Psoas muscle (tissue), 8 donors: ENCODE results near the gene MLLT10. TPM values are rescaled to one million over a fixed set of nuclear protein-coding genes. Genes with fewer than 3 reads are reported as not detected.
"Not testable (repeated sequence)": the region's sequence is repeated elsewhere in the genome, so short reads cannot be mapped to it uniquely, and the experiment has no call there.

ENCODE experiments used
- ATAC-seq, 4 donors: fragments of 200-7000 bp; cut with Tn5 transposase; one replicate each; pipeline ENCODE4 v1.9.1; 2020; ENCODE audit warnings: moderate library complexity in 3 of 4, mild to moderate bottlenecking in 2 of 4
- DNase-seq, 2 donors: peaks; one replicate each; pipeline ENCODE4 v3.0.0-alpha.2; 2020
- H3K27ac ChIP-seq: fragments of 200-600 bp; one replicate; pipeline ENCODE4 v1.8.0; 2022
- H3K27me3 ChIP-seq, 3 donors: fragments of 200-600 bp in 1 of 3; one replicate each; pipeline versions ENCODE4 v1.6.1 to v1.8.0; 2013 to 2022; ENCODE audit warnings: low read length in 2 of 3, mild to moderate bottlenecking in 2 of 3, moderate library complexity in 1 of 3; ENCODE audit not compliant: insufficient read depth in 3 of 3
- H3K36me3 ChIP-seq, 2 donors: fragments of 200-600 bp in 1 of 2; one replicate each; pipeline versions ENCODE4 v1.6.1 to v1.8.0; 2013 to 2022; ENCODE audit warnings: low read depth in 1 of 2, mild to moderate bottlenecking in 1 of 2, moderate library complexity in 1 of 2; ENCODE audit not compliant: insufficient read depth in 1 of 2
- H3K4me1 ChIP-seq: fragments of 200-600 bp; one replicate; pipeline ENCODE4 v1.8.0; 2022
- H3K4me3 ChIP-seq: fragments of 200-600 bp; one replicate; pipeline ENCODE4 v1.8.0; 2022; ENCODE audit warnings: mild to moderate bottlenecking
- H3K9me3 ChIP-seq: fragments of 200-600 bp; one replicate; pipeline ENCODE4 v1.8.0; 2022
- WGBS, 3 donors: extraction: QIAGEN DNeasy Blood & Tissue Kit; methylation state at CpG; one replicate each; pipeline versions ENCODE4 v1.1.6 to v1.1.7; 2013; 5-methylcytosine and 5-hydroxymethylcytosine counted together
- intact Hi-C, 2 donors: fragments of 100-400 bp; cut with DNase I; formaldehyde crosslinking; loops; one replicate each; pipeline versions ENCODE4 v1.11.0 to v1.14.2; 2022
- polyA plus RNA-seq, 3 donors: library from polyadenylated mRNA; stranded (reverse); fragments of 200-250 nt; gene quantifications; one replicate each; pipeline ENCODE4 v1.2.3, GENCODE V29; 2013
- total RNA-seq, 4 donors: library from RNA; stranded (reverse); fragmentation: NEBNext Ultra II Directional in 2 of 4; extraction: Animal tissue kit (Norgen Biotek cat#: 25700) in 2 of 4; gene quantifications; one replicate each; pipeline versions ENCODE4 v1.2.1 to v1.2.4, GENCODE V29; 2021 to 2023
- TF ChIP-seq, protein P1 (sequence below): fragments of 200-600 bp; IDR thresholded peaks from one replicate; pipeline ENCODE4 v1.8.0; 2022; ENCODE audit warnings: antibody characterized with exemption
- donor health status: healthy with polysubstance abuse.
- donor health status: DM: no; HTN: no; CAD: no; lungs with moderate emphysema.
- donor health status: Bipolar disorder and iron deficiency.
- donor health status: healthy.
- donor health status: DM: yes; HTN: yes; CAD: no.
- donor health status: DM: no; HTN: no; CAD: no.
- donor health status: DM: no; HTN: no; CAD: no.
- donor health status: DM: yes; HTN: yes; CAD: no.

Gene MLLT10
- total and polyA plus RNA-seq, 7 donors, result 9.6 to 21.1 (median 13.3) TPM

DNA sequence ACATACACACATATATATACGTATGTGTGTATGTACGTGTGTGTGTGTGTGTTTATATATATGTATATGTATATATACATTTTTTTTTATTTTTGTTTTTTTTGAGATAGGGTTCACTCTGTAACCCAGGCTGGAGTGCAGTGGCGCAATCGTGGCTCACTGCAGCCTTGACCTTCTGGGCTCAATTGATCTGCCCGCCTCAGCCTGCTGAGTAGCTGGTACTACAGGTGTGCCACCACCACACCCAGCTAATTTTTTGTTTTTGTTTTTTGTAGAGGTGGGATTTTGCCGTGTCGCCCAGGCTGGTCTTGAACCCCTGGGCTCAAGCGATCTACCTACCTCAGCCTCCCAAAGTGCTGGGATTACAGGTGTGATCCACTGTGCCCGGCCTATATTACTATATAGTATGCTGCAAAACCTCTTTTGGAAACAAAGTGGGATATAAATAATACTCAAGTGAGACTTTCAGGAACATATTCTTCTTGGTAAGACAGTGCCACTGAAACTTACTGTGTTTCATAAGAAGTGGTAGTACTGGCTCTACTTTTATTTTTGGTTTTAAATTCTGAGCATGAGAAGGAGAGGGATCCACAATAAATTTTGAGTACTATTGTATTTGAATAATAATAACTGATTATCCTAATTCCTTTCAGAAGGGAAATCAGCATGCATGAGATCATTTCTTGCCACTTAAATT is 51.0 kb downstream of the MLLT10 start:
- TF ChIP-seq, protein P1, sequence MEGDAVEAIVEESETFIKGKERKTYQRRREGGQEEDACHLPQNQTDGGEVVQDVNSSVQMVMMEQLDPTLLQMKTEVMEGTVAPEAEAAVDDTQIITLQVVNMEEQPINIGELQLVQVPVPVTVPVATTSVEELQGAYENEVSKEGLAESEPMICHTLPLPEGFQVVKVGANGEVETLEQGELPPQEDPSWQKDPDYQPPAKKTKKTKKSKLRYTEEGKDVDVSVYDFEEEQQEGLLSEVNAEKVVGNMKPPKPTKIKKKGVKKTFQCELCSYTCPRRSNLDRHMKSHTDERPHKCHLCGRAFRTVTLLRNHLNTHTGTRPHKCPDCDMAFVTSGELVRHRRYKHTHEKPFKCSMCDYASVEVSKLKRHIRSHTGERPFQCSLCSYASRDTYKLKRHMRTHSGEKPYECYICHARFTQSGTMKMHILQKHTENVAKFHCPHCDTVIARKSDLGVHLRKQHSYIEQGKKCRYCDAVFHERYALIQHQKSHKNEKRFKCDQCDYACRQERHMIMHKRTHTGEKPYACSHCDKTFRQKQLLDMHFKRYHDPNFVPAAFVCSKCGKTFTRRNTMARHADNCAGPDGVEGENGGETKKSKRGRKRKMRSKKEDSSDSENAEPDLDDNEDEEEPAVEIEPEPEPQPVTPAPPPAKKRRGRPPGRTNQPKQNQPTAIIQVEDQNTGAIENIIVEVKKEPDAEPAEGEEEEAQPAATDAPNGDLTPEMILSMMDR, result no peak
- no peak overlapping the region for H3K4me3 ChIP-seq
- H3K27me3 ChIP-seq, result no peaks in the 10 kb centered on the region
- no peaks in the 10 kb centered on the region for H3K9me3 ChIP-seq
- ATAC-seq (no peak), DNase-seq (no peak)
- intact Hi-C loops, result no loop called here
- H3K27ac ChIP-seq, result no peak overlapping the region
- WGBS, 3 donors, result 96 to 97% (median 97%) methylated on average over 9 of the region's 9 CpGs
- peaks cover 0 to 5% of the 10 kb centered on the region in 2 donors for H3K36me3 ChIP-seq
- peaks cover 6% of the 10 kb centered on the region for H3K4me1 ChIP-seq

DNA sequence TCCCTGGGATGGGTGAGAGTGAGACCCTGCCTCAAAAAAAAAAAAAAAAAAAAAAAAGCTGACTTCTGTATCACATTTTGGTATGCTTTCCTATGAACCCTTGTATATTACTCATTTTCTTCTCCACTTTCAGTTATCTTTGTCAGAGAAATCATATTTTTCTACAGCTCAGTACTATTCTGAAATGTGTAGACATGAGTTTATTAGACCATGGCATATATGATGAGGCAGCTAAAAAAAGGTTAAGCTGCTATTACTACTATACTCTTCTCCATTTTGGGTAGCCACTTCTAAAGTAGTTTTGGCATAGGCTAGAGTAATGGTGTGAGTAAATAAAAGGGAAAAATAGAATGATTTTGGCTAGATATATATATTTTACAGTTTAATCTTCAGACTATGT is 53.4 kb downstream of the MLLT10 start:
- Histone ChIP-seq H3K4me3 (no peak overlapping the region), H3K36me3 (peaks cover 0 to 5% of the 10 kb centered on the region in 2 donors), H3K4me1 (peaks cover under 1% of the 10 kb centered on the region), H3K27me3 (no peaks in the 10 kb centered on the region), H3K27ac (no peak overlapping the region), H3K9me3 (no peaks in the 10 kb centered on the region)
- TF ChIP-seq, protein P1, result no peak
- intact Hi-C loops, result no loop called here
- DNase-seq (no peak), ATAC-seq (no peak)

DNA sequence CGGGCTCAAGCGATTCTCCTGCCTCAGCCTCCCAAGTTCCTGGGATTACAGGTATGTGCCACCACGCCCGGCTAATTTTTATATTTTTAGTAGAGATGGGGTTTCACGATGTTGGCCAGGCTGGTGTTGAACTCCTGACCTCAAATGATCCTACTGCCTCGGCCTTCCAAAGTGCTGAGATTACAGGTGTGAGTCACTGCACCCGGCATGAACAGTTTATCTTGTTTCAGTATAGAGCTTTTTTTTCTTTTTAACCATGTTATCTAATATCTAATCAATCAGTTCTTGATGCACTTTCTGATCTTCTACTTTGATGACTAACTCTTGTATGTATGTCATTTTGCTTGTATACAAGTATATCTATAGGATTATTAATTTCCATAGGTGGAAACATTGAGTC is 54.1 kb downstream of the MLLT10 start:
- H3K4me1 ChIP-seq, H3K36me3 ChIP-seq, intact Hi-C loops, H3K27me3 ChIP-seq, H3K27ac ChIP-seq, H3K4me3 ChIP-seq, DNase-seq, H3K9me3 ChIP-seq: not testable (repeated sequence)
- WGBS, 3 donors, result 46 to 59% (median 47%) methylated on average over 7 of the region's 7 CpGs
- ATAC-seq, result peak in 1 of 4 donors; percentile 64

DNA sequence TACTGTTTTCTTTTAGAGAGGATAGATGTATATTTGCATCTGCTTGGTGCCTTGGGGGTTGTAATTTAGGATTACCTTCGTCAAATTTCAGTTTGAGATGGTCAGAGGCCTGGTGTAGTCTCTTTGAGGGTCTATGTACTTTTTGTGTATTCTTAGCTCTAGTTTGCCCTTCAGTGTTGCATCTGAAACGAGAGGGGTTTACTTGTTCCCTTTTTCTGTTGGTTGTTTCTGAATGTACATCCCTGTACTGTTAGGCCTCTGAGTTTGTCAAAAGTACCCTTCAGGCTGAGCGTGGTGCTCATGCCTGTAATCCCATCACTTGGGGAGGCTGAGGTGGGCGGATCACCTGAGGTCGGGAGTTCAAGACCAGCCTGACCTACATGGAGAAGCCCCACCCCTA is 60.0 kb downstream of the MLLT10 start:
- no peak overlapping the region for H3K4me3 ChIP-seq
- H3K4me1 ChIP-seq, result no peaks in the 10 kb centered on the region
- no peaks in the 10 kb centered on the region for H3K9me3 ChIP-seq
- H3K27me3 ChIP-seq, result no peaks in the 10 kb centered on the region
- ATAC-seq (no peak), DNase-seq (no peak)
- no peaks in the 10 kb centered on the region for H3K36me3 ChIP-seq
- WGBS, 3 donors, result 95 to 98% (median 97%) methylated on average over 5 of the region's 5 CpGs
- intact Hi-C loops, result no loop called here
- no peak overlapping the region for H3K27ac ChIP-seq
- TF ChIP-seq, protein P1, result no peak

DNA sequence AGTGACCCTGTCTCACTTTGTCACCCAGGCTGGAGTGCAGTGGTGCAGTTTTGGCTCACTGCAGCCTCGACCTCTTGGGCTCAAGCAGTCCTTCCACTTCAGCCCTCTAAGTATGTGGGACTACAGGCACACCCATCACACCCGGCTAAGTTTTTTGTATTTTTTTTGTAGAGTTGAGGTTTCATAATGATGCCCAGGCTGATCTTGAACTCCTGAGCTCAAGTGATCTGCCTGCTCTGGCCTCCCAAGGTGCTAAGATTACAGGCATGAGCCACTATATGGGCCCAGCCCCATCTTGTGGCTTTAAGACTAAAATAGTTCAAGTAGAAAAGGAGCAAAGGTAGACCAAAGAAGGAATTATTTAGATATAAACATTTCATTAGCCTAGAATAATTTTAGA is 65.5 kb downstream of the MLLT10 start:
- H3K27ac ChIP-seq, result no peak overlapping the region
- no peaks in the 10 kb centered on the region for H3K36me3 ChIP-seq
- H3K27me3 ChIP-seq, result no peaks in the 10 kb centered on the region
- no peak overlapping the region for H3K4me3 ChIP-seq
- TF ChIP-seq, protein P1, result no peak
- ATAC-seq (peak in 1 of 4 donors; percentile 61), DNase-seq (no peak)
- intact Hi-C loops, result no loop called here
- H3K4me1 ChIP-seq, result peaks cover 9% of the 10 kb centered on the region
- 88 to 90% (median 90%) methylated on average over 2 of the region's 2 CpGs for WGBS, 3 donors
- no peaks in the 10 kb centered on the region for H3K9me3 ChIP-seq
